ENCODE results near the gene SLC11A2. TPM values are rescaled to one million over a fixed set of nuclear protein-coding genes. Genes with fewer than 3 reads are reported as not detected.

SLC11A2 gene
- total RNA-seq, 1 experiment from 2014 or later, result 38.7 TPM

DNA sequence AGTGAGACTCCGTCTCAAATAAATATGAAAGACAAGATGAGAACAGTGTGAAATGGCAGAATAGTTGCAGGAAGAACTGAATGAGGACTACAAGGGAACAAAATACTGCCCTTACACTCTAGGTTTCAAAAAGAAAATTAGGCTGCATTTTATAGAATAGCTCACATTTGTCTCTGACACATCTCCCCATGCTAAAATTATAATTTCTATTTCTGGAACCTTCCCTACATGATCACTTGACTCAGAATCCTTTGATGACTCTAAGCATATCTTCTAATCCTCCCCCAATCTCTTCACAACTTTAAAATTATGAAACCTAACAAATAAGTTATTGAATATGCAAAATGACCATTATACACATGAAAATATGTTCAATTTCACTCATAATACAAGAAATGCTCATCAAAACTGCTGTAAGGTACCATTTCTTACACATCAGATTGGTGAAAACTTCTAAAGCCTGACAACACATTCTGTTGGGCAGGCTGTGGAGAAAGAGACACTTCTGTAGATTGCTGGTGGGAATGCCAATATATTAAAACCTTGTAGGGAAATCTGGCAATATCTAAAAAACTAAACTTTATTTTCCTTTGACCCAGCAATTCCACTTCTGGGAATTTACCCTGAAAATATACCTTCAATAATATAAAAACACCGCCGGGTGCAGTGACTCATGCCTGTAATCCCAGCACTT lies 78.1 kb downstream of the SLC11A2 start:
- Histone ChIP-seq H3K9me3 (ENCODE audit: control insufficient read depth in 1 of 2, insufficient read depth in 1 of 2, low read depth in 1 of 2, low read length in 2 of 2) (no peaks in the 10 kb centered on the region), H3K4me3 (replicated peaks in 1 of 2; ENCODE audit: low read depth in 1 of 2, low read length in 2 of 2) (no peak overlapping the region), H4K20me1 (ENCODE audit: insufficient read depth) (no peaks in the 10 kb centered on the region), H3K79me2 (ENCODE audit: insufficient read depth, low read length) (no peaks in the 10 kb centered on the region), H3K9me2 (ENCODE audit: insufficient read depth) (no peaks in the 10 kb centered on the region), H3K4me1 (ENCODE audit: control insufficient read depth in 1 of 2, insufficient read depth in 2 of 2, low read length in 2 of 2) (peaks cover 4 to 9% of the 10 kb centered on the region in 2 experiments; a peak in 3 of 4 replicates), H3K27ac (ENCODE audit: low read depth, low read length) (no peak overlapping the region), H3K4me2 (ENCODE audit: low read length) (no peak overlapping the region; the same call in 1 of the 2 replicates), H2AFZ (ENCODE audit: low read depth, low read length, poor library complexity, severe bottlenecking) (no peak overlapping the region), H3K36me3 (ENCODE audit: control insufficient read depth in 1 of 2, insufficient read depth in 2 of 2, low read length in 2 of 2) (no peaks in the 10 kb centered on the region), H3K9ac (ENCODE audit: low read length) (no peak overlapping the region), H3K27me3 (ENCODE audit: insufficient read depth, low read length) (no peaks in the 10 kb centered on the region)
- TF ChIP-seq EZH2phosphoT487 (IDR thresholded peaks at IDR 0.05; ENCODE audit: borderline replicate concordance) (no peak), EZH2 (IDR thresholded peaks at IDR 0.05) (no peak), POLR2AphosphoS5 (IDR thresholded peaks at IDR 0.05; ENCODE audit: low read depth, low read length) (no peak), CEBPB (IDR thresholded peaks at IDR 0.05; ENCODE audit: low read depth) (no peak), FOSL1 (IDR thresholded peaks at IDR 0.05; ENCODE audit: low read depth) (no peak), SP1 (IDR thresholded peaks at IDR 0.05; ENCODE audit: low read depth) (no peak), ELF1 (IDR thresholded peaks at IDR 0.05; ENCODE audit: borderline replicate concordance, low read depth) (no peak), YY1 (IDR thresholded peaks at IDR 0.05; ENCODE audit: extremely low read depth, insufficient replicate concordance, low read depth, low read length) (no peak)
- TF ChIP-seq, protein P1, sequence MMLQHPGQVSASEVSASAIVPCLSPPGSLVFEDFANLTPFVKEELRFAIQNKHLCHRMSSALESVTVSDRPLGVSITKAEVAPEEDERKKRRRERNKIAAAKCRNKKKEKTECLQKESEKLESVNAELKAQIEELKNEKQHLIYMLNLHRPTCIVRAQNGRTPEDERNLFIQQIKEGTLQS (IDR thresholded peaks at IDR 0.05), result no peak
- TF ChIP-seq, protein P2, sequence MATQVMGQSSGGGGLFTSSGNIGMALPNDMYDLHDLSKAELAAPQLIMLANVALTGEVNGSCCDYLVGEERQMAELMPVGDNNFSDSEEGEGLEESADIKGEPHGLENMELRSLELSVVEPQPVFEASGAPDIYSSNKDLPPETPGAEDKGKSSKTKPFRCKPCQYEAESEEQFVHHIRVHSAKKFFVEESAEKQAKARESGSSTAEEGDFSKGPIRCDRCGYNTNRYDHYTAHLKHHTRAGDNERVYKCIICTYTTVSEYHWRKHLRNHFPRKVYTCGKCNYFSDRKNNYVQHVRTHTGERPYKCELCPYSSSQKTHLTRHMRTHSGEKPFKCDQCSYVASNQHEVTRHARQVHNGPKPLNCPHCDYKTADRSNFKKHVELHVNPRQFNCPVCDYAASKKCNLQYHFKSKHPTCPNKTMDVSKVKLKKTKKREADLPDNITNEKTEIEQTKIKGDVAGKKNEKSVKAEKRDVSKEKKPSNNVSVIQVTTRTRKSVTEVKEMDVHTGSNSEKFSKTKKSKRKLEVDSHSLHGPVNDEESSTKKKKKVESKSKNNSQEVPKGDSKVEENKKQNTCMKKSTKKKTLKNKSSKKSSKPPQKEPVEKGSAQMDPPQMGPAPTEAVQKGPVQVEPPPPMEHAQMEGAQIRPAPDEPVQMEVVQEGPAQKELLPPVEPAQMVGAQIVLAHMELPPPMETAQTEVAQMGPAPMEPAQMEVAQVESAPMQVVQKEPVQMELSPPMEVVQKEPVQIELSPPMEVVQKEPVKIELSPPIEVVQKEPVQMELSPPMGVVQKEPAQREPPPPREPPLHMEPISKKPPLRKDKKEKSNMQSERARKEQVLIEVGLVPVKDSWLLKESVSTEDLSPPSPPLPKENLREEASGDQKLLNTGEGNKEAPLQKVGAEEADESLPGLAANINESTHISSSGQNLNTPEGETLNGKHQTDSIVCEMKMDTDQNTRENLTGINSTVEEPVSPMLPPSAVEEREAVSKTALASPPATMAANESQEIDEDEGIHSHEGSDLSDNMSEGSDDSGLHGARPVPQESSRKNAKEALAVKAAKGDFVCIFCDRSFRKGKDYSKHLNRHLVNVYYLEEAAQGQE (IDR thresholded peaks at IDR 0.05; ENCODE audit: low read depth), result no peak
- TF ChIP-seq, protein P3, sequence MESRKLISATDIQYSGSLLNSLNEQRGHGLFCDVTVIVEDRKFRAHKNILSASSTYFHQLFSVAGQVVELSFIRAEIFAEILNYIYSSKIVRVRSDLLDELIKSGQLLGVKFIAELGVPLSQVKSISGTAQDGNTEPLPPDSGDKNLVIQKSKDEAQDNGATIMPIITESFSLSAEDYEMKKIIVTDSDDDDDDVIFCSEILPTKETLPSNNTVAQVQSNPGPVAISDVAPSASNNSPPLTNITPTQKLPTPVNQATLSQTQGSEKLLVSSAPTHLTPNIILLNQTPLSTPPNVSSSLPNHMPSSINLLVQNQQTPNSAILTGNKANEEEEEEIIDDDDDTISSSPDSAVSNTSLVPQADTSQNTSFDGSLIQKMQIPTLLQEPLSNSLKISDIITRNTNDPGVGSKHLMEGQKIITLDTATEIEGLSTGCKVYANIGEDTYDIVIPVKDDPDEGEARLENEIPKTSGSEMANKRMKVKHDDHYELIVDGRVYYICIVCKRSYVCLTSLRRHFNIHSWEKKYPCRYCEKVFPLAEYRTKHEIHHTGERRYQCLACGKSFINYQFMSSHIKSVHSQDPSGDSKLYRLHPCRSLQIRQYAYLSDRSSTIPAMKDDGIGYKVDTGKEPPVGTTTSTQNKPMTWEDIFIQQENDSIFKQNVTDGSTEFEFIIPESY (IDR thresholded peaks at IDR 0.05; ENCODE audit: extremely low read depth, insufficient replicate concordance, low read length), result no peak
- ATAC-seq, result no peak
- ChIA-PET POLR2A (no interaction called here), RAD21 (ENCODE audit: low non-redundant PET in 1 of 2, low total read pairs in 2 of 2, uncharacterized antibody in 2 of 2, unreplicated experiment in 2 of 2) (interaction anchor here in 1 of 2 experiments (0.6 kb wide), 1 partner anchor 393 kb away, joined by 3 read pairs; no protein-coding TSS in a partner anchor), CTCF (no interaction called here)
- BruUV-seq (replicated peaks), result no TSS peak
- no peak for DNase-seq (ENCODE audit: low read depth, low spot score)
- intact Hi-C loops (cut with micrococcal nuclease), result no loop called here
